ENCODE measurements around the gene SLC7A14. TPM values are rescaled to one million over a fixed set of nuclear protein-coding genes. Genes with fewer than 3 reads are reported as not detected.

Gene SLC7A14
- total RNA-seq, 1 donor from 2014 or later = under 0.01 TPM

DNA sequence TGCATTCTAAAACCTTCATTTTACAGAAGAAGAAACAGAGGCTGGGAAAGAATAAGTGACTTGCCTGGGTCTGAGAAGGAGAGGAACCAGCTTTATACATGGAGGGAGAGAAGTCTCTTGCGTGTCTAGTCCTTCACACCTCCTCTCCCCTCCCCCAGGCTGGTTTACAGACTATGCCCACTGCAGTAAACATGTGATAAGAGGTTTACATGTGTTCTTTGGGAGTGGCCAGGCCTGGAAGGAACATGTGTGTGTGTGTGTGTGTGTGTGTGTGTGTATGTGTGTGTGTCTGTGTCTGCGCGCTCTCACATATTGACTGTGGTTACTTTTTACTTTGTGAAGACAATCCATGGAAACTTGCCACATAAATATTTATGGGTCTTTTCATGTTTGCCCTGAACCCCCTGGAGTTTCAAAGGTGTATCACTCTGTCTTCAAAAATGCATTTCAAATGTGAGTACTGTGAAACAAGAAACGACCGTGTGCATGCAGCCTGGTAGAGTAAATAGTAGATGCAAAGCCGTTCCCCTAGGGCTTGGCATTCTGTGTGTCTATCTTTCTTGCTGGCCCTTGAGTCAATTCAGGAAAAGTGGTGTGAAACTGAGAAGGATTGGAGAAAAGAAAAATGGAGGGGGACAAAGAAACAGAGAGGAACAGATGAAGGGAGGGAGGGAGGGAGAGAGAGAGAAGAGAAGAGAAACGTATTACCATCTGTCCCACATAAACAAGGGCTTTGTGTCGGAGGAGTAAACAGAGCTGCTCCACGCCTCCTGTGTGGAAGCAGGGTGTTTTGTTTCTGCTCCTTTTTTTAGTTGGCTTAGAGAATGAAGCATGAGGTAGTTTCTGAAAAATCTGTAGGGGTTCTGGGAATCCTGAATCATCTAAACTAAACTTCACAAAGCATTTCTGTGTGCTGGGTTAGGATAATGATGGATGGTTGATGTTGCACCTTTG, 115.5 kb downstream of the SLC7A14 start:
- H3K4me3 ChIP-seq (ENCODE audit: low read depth, low read length) = no peak overlapping the region
- TF ChIP-seq, protein P1, sequence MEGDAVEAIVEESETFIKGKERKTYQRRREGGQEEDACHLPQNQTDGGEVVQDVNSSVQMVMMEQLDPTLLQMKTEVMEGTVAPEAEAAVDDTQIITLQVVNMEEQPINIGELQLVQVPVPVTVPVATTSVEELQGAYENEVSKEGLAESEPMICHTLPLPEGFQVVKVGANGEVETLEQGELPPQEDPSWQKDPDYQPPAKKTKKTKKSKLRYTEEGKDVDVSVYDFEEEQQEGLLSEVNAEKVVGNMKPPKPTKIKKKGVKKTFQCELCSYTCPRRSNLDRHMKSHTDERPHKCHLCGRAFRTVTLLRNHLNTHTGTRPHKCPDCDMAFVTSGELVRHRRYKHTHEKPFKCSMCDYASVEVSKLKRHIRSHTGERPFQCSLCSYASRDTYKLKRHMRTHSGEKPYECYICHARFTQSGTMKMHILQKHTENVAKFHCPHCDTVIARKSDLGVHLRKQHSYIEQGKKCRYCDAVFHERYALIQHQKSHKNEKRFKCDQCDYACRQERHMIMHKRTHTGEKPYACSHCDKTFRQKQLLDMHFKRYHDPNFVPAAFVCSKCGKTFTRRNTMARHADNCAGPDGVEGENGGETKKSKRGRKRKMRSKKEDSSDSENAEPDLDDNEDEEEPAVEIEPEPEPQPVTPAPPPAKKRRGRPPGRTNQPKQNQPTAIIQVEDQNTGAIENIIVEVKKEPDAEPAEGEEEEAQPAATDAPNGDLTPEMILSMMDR (IDR thresholded peaks at IDR 0.05; ENCODE audit: insufficient read depth, low read length, severe bottlenecking) = no peak
- H3K27me3 ChIP-seq (ENCODE audit: control insufficient read depth, insufficient read depth, low read length) = peaks cover 7% of the 10 kb centered on the region
- H3K36me3 ChIP-seq (ENCODE audit: control insufficient read depth, insufficient read depth, low read length) = no peaks in the 10 kb centered on the region
- DNase-seq (ENCODE audit: low read depth) (no peak), FAIRE-seq (no peak)

DNA sequence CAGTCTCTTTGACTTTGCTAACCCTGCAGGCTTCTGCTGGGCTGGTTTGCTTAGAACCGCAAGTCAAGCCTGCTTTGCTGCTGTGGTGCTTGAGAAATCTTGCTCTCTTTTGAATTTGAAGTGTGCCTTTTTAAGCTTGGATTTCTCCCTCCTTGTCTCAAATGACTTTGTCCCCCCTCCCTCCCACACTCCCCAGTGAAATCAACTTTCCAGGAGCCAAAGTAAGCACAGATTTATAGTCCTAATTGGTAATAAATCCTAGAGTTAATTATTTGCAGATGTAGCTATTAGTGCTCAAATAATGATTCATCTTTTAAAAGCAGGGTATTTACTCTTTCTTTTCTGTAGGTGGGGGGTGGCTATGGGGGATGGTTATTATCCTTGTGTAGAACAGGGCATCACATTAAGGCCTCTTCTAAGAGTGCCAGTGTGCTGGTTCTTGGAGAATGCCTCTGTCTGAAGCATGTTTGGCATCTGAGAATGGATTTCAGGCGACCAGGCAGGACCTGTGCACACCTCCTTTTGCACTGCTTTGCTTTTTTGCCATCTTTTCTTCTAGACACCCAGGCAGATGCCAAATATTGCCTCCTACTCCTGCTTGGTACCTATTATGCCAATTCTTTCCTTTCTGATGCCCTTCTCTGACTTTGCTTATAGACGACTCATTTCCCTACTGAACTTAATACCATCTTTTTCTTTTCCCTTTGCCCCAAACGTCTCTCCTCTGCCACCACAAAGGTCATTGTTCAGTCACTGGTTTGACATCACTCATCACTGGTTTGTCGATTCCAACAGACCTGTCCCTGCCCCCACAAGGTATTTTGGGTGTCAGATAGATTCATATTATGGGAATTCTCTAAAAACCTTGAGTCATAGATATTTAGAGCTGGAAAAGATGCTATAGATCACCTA, 116.5 kb downstream of the SLC7A14 start:
- DNase-seq (ENCODE audit: low read depth) (no peak), FAIRE-seq (no peak)
- TF ChIP-seq, protein P1 (IDR thresholded peaks at IDR 0.05; ENCODE audit: insufficient read depth, low read length, severe bottlenecking) = no peak
- Histone ChIP-seq H3K27me3 (ENCODE audit: control insufficient read depth, insufficient read depth, low read length) (peaks cover 9% of the 10 kb centered on the region), H3K4me3 (ENCODE audit: low read depth, low read length) (no peak overlapping the region), H3K36me3 (ENCODE audit: control insufficient read depth, insufficient read depth, low read length) (no peaks in the 10 kb centered on the region)

DNA sequence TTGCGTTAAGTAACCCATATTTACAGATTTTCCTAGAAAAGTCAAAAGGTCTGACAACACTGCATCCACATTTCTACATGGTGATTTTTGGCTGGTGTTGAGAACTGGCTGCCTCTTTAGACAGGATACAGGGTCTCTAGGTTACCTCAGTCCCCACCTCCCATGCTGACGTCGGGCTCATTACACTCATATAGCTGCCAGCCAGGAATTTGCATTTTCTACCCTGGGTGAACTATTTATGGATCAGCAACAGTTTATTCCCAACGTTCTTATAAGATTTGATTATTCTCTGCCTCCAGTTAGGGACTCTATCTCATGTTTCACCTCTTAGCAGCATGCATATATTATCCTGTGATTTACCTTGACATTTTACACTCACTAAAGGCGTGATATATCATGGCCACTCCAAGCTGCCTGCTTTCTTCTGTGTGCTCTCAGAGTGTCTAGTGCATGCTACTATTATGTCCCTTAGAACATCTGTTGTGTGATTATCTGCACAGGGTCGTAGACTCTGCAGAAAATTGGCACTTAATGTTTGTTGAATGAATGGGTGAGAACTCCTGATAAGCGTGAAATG, 118.2 kb downstream of the SLC7A14 start:
- Histone ChIP-seq H3K4me3 (ENCODE audit: low read depth, low read length) (no peak overlapping the region), H3K27me3 (ENCODE audit: control insufficient read depth, insufficient read depth, low read length) (peaks cover 7% of the 10 kb centered on the region), H3K36me3 (ENCODE audit: control insufficient read depth, insufficient read depth, low read length) (no peaks in the 10 kb centered on the region)
- TF ChIP-seq, protein P1 (IDR thresholded peaks at IDR 0.05; ENCODE audit: insufficient read depth, low read length, severe bottlenecking) = no peak
- DNase-seq (ENCODE audit: low read depth) = no peak
- FAIRE-seq = no peak

DNA sequence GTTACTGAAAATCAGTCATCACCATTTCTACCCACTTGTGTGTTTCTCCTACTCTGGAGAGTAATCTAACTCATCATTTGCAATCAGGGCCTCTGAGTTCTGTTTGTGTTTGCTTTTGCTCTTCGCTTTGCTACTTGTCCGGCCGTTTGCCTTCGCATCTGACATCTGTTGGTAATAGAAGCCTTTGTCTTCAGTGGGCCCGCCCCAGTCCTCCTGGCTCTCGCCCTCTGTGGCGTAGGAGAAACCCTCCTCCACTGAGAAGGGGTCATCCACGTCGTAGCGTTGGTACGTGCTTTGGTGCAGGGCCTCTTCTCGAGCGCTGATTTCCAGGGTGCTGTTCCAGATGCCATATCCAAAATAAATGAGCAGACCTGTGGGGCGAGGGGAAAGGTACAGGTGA, 118.9 kb downstream of the SLC7A14 start:
- no peak overlapping the region for H3K4me3 ChIP-seq (ENCODE audit: low read depth, low read length)
- FAIRE-seq = no peak
- H3K36me3 ChIP-seq (ENCODE audit: control insufficient read depth, insufficient read depth, low read length) = no peaks in the 10 kb centered on the region
- TF ChIP-seq, protein P1 (IDR thresholded peaks at IDR 0.05; ENCODE audit: insufficient read depth, low read length, severe bottlenecking) = no peak
- H3K27me3 ChIP-seq (ENCODE audit: control insufficient read depth, insufficient read depth, low read length) = peaks cover 7% of the 10 kb centered on the region
- no peak for DNase-seq (ENCODE audit: low read depth)

DNA sequence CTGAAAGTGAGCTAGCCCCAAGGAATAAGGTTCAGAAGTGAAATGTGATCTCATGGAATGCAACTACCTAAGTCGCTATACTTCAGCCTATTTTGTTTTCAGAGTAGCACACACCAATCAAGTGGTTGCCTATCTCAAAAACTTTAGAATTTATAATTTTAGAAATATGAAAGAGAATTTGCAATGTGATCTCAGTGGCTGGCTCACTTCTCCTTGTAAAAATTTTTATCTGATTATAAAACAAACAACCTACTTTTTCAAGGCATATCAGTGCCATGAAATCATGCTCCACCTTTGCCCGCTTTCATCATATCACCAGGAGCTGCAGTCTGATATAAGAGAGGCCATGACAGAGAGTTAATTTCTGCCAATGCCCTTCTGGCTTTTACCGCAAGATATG, 119.9 kb downstream of the SLC7A14 start:
- no peaks in the 10 kb centered on the region for H3K36me3 ChIP-seq (ENCODE audit: control insufficient read depth, insufficient read depth, low read length)
- peaks cover 7% of the 10 kb centered on the region for H3K27me3 ChIP-seq (ENCODE audit: control insufficient read depth, insufficient read depth, low read length)
- no peak for FAIRE-seq
- H3K4me3 ChIP-seq (ENCODE audit: low read depth, low read length) = no peak overlapping the region
- TF ChIP-seq, protein P1 (IDR thresholded peaks at IDR 0.05; ENCODE audit: insufficient read depth, low read length, severe bottlenecking) = no peak
- DNase-seq (ENCODE audit: low read depth) = no peak
